SU-DHL-6 (cell line): ENCODE data around the gene HYLS1.
A peak's percentile ranks its signal among the peaks of the same experiment; 100 is the strongest.

ENCODE experiments used
- H2AFZ ChIP-seq: fragments of 200-600 bp; sonication (generic); 2 replicates; pipeline ENCODE4 v1.6.1; 2014; ENCODE audit warnings: low read depth, mild to moderate bottlenecking, moderate library complexity, mixed read lengths, antibody characterized with exemption, low read length; ENCODE audit not compliant: severe bottlenecking
- H3F3A ChIP-seq: fragments of 200-600 bp; shearing (Covaris generic); 2 replicates; pipeline ENCODE4 v1.6.0; 2016; ENCODE audit warnings: antibody characterized with exemption, mild to moderate bottlenecking; ENCODE audit not compliant: insufficient read depth
- H3K27ac ChIP-seq: fragments of 200-600 bp; sonication (generic); 2 replicates; pipeline ENCODE4 v1.5.1; 2016; ENCODE audit warnings: low read depth, mild to moderate bottlenecking, low read length, moderate library complexity, mixed read lengths
- H3K27me3 ChIP-seq: fragments of 200-600 bp; sonication (generic), shearing (Covaris generic); 2 replicates; pipeline ENCODE4 v1.6.0; 2014; ENCODE audit warnings: mild to moderate bottlenecking, low read length
- H3K36me3 ChIP-seq: fragments of 200-600 bp; sonication (generic); 2 replicates; pipeline ENCODE4 v1.6.1; 2014; ENCODE audit warnings: mild to moderate bottlenecking, low read length, mixed read lengths
- H3K4me2 ChIP-seq: fragments of 300-600, 200-600 bp; shearing (Covaris generic), sonication (generic); 2 replicates; pipeline ENCODE4 v1.6.0; 2014; ENCODE audit warnings: low read length, low read depth, mild to moderate bottlenecking; ENCODE audit not compliant: poor library complexity, severe bottlenecking
- H3K4me3 ChIP-seq: fragments of 200-600 bp; sonication (generic); 2 replicates; pipeline ENCODE4 v1.5.1; 2014; ENCODE audit warnings: antibody characterized with exemption, low read length, mild to moderate bottlenecking, mixed read lengths; ENCODE audit not compliant: insufficient read depth, poor library complexity, severe bottlenecking
- H3K79me2 ChIP-seq: fragments of 200-600 bp; sonication (generic); 2 replicates; pipeline ENCODE4 v1.6.1; 2014; ENCODE audit warnings: mild to moderate bottlenecking, low read length, moderate library complexity; ENCODE audit not compliant: insufficient read depth
- H3K9ac ChIP-seq: fragments of 200-600 bp; sonication (generic); 2 replicates; pipeline ENCODE4 v1.7.0; 2014; ENCODE audit warnings: mild to moderate bottlenecking, low read length
- H3K9me2 ChIP-seq: fragments of 200-600 bp; sonication (generic); replicated peaks from 2 replicates; pipeline ENCODE4 v1.6.1; 2014; ENCODE audit warnings: low read length; ENCODE audit not compliant: insufficient read depth
- H3K9me3 ChIP-seq: fragments of 200-600 bp; sonication (generic); 2 replicates; pipeline ENCODE4 v1.6.1; 2014; ENCODE audit warnings: low read length, mixed read lengths; ENCODE audit not compliant: insufficient read depth
- H4K20me1 ChIP-seq: fragments of 200-600 bp; sonication (generic); 2 replicates; pipeline ENCODE4 v1.6.1; 2014; ENCODE audit warnings: low read depth, mild to moderate bottlenecking, antibody characterized with exemption, low read length, moderate library complexity, mixed read lengths
- CTCF ChIP-seq: fragments of 200-600 bp; sonication (generic); IDR thresholded peaks from one replicate; pipeline ENCODE4 v1.5.1; 2017; ENCODE audit warnings: antibody characterized with exemption, mild to moderate bottlenecking, low read length, moderate library complexity; ENCODE audit not compliant: insufficient read depth, poor library complexity, severe bottlenecking
- EZH2phosphoT487 ChIP-seq: fragments of 200-600 bp; sonication (generic), shearing (Covaris generic); conservative IDR thresholded peaks from 2 replicates; pipeline ENCODE4 v1.6.1; 2018; ENCODE audit warnings: mild to moderate bottlenecking, antibody characterized with exemption, low read length, moderate library complexity, mixed read lengths

The HYLS1 gene

GRCh38 chr11:125883375-125883774 is 4.1 kb upstream of the HYLS1 start:
- no peak overlapping the region for H3K27ac ChIP-seq
- no peaks in the 10 kb centered on the region for H4K20me1 ChIP-seq
- no peaks in the 10 kb centered on the region for H3K9me3 ChIP-seq
- no peak overlapping the region for H3K9ac ChIP-seq
- no peaks in the 10 kb centered on the region for H3K79me2 ChIP-seq
- H3K4me2 ChIP-seq = no peak overlapping the region
- H2AFZ ChIP-seq = no peak overlapping the region
- H3K4me3 ChIP-seq = no peak overlapping the region
- no peaks in the 10 kb centered on the region for H3F3A ChIP-seq
- no peaks in the 10 kb centered on the region for H3K9me2 ChIP-seq
- H3K36me3 ChIP-seq = no peaks in the 10 kb centered on the region
- H3K27me3 ChIP-seq = no peaks in the 10 kb centered on the region
- no peak for TF ChIP-seq CTCF
- TF ChIP-seq EZH2phosphoT487 = no peak

GRCh38 chr11:125886997-125887372 is 483 bp upstream of the HYLS1 start:
- TF ChIP-seq CTCF = no peak
- H3K9ac ChIP-seq = no peak overlapping the region
- H3K36me3 ChIP-seq = no peaks in the 10 kb centered on the region
- no peaks in the 10 kb centered on the region for H3K9me2 ChIP-seq
- H3F3A ChIP-seq = no peaks in the 10 kb centered on the region
- no peak overlapping the region for H3K27ac ChIP-seq
- H4K20me1 ChIP-seq = no peaks in the 10 kb centered on the region
- H3K4me3 ChIP-seq = no peak overlapping the region
- H2AFZ ChIP-seq = no peak overlapping the region
- H3K27me3 ChIP-seq = no peaks in the 10 kb centered on the region
- H3K79me2 ChIP-seq = no peaks in the 10 kb centered on the region
- H3K4me2 ChIP-seq = peak overlapping the region; percentile 56
- no peaks in the 10 kb centered on the region for H3K9me3 ChIP-seq

GRCh38 chr11:125890447-125891100 is 3.1 kb downstream of the HYLS1 start:
- H3K4me2 ChIP-seq = no peak overlapping the region
- H2AFZ ChIP-seq = no peak overlapping the region
- H3K9me2 ChIP-seq = no peaks in the 10 kb centered on the region
- no peak overlapping the region for H3K27ac ChIP-seq
- H3F3A ChIP-seq = no peaks in the 10 kb centered on the region
- no peaks in the 10 kb centered on the region for H4K20me1 ChIP-seq
- H3K9ac ChIP-seq = no peak overlapping the region
- TF ChIP-seq CTCF = no peak
- no peak for TF ChIP-seq EZH2phosphoT487
- H3K9me3 ChIP-seq = no peaks in the 10 kb centered on the region
- H3K27me3 ChIP-seq = no peaks in the 10 kb centered on the region
- no peaks in the 10 kb centered on the region for H3K79me2 ChIP-seq
- no peaks in the 10 kb centered on the region for H3K36me3 ChIP-seq
- H3K4me3 ChIP-seq = no peak overlapping the region
